ENCODE results near the gene IMMP2L. TPM values are rescaled to one million over a fixed set of nuclear protein-coding genes. Genes with fewer than 3 reads are reported as not detected.

Gene IMMP2L
- total and polyA plus RNA-seq, 4 donors = 7.3 to 21.1 (median 12.4) TPM

GRCh38 chr7:111103678-111104274 lies 458.5 kb downstream of the IMMP2L start:
- Histone ChIP-seq H3K4me3 (ENCODE audit: low read depth in 1 of 3, low read length in 3 of 3) (no peak overlapping the region), H3K9ac (ENCODE audit: low read depth in 1 of 2, low read length in 2 of 2) (no peak overlapping the region), H3K9me3 (ENCODE audit: control insufficient read depth in 4 of 4, low read length in 3 of 4) (no peaks in the 10 kb centered on the region), H3K27me3 (ENCODE audit: control insufficient read depth in 4 of 4, insufficient read depth in 4 of 4, low read length in 3 of 4) (no peaks in the 10 kb centered on the region), H3K4me1 (ENCODE audit: control insufficient read depth in 4 of 4, insufficient read depth in 4 of 4, low read length in 3 of 4) (peaks cover 0 to 16% (median 8%) of the 10 kb centered on the region in 4 donors), H3K36me3 (ENCODE audit: control insufficient read depth in 4 of 4, insufficient read depth in 3 of 4, low read depth in 1 of 4, low read length in 3 of 4) (no peaks in the 10 kb centered on the region), H3K27ac (ENCODE audit: low read depth in 1 of 2, low read length in 2 of 2) (no peak overlapping the region)
- no peak for DNase-seq (ENCODE audit: low spot score)
- no peak for TF ChIP-seq HNF4A (conservative IDR thresholded peaks at IDR 0.05)
- 96% methylated on average over 4 of the region's 4 CpGs for WGBS

GRCh38 chr7:111103136-111103535 lies 459.2 kb downstream of the IMMP2L start:
- WGBS = 73% methylated on average over 4 of the region's 4 CpGs
- no peaks in the 10 kb centered on the region for H3K27me3 ChIP-seq (ENCODE audit: control insufficient read depth in 4 of 4, insufficient read depth in 4 of 4, low read length in 3 of 4)
- H3K27ac ChIP-seq (ENCODE audit: low read depth in 1 of 2, low read length in 2 of 2) = no peak overlapping the region
- no peak for DNase-seq (ENCODE audit: low spot score)
- no peak overlapping the region for H3K9ac ChIP-seq (ENCODE audit: low read depth in 1 of 2, low read length in 2 of 2)
- H3K4me3 ChIP-seq (ENCODE audit: low read depth in 1 of 3, low read length in 3 of 3) = no peak overlapping the region
- H3K9me3 ChIP-seq (ENCODE audit: control insufficient read depth in 4 of 4, low read length in 3 of 4) = no peaks in the 10 kb centered on the region
- H3K36me3 ChIP-seq (ENCODE audit: control insufficient read depth in 4 of 4, insufficient read depth in 3 of 4, low read depth in 1 of 4, low read length in 3 of 4) = no peaks in the 10 kb centered on the region
- H3K4me1 ChIP-seq (ENCODE audit: control insufficient read depth in 4 of 4, insufficient read depth in 4 of 4, low read length in 3 of 4) = peaks cover 0 to 10% (median 6%) of the 10 kb centered on the region in 4 donors
- no peak for TF ChIP-seq YY1 (IDR thresholded peaks at IDR 0.05)
- TF ChIP-seq TAF1 (conservative IDR thresholded peaks at IDR 0.05) = no peak
- TF ChIP-seq GABPA (IDR thresholded peaks at IDR 0.05 in 1 of 2, conservative IDR thresholded peaks at IDR 0.05 in 1 of 2) = no peak
- TF ChIP-seq CTCF (IDR thresholded peaks at IDR 0.05; ENCODE audit: low read depth, low read length, missing input control) = no peak
- no peak for TF ChIP-seq EGR1 (IDR thresholded peaks at IDR 0.05; ENCODE audit: low read depth in 2 of 2)
- TF ChIP-seq SP1 (IDR thresholded peaks at IDR 0.05) = no peak
- TF ChIP-seq FOXA1 (IDR thresholded peaks at IDR 0.05) = no peak
- no peak for TF ChIP-seq REST (IDR thresholded peaks at IDR 0.05)

GRCh38 chr7:111101856-111102646 lies 460.2 kb downstream of the IMMP2L start:
- no peak overlapping the region for H3K27ac ChIP-seq (ENCODE audit: low read depth in 1 of 2, low read length in 2 of 2)
- WGBS = 99% methylated on average over 1 of the region's 1 CpG
- no peak for TF ChIP-seq CTCF (IDR thresholded peaks at IDR 0.05; ENCODE audit: low read depth, low read length, missing input control)
- TF ChIP-seq RXRA (IDR thresholded peaks at IDR 0.05) = no peak
- TF ChIP-seq FOXA2 (IDR thresholded peaks at IDR 0.05) = no peak
- TF ChIP-seq HNF4G (IDR thresholded peaks at IDR 0.05) = no peak
- no peak for TF ChIP-seq GABPA (IDR thresholded peaks at IDR 0.05 in 1 of 2, conservative IDR thresholded peaks at IDR 0.05 in 1 of 2)
- TF ChIP-seq NR2F2 (IDR thresholded peaks at IDR 0.05) = no peak
- no peak for TF ChIP-seq REST (IDR thresholded peaks at IDR 0.05)
- no peak for TF ChIP-seq FOXA1 (IDR thresholded peaks at IDR 0.05)

More at GRCh38 chr7:111101856-111102646, 460.2 kb downstream of the IMMP2L start:
- H3K36me3 ChIP-seq (ENCODE audit: control insufficient read depth in 4 of 4, insufficient read depth in 3 of 4, low read depth in 1 of 4, low read length in 3 of 4) = no peaks in the 10 kb centered on the region
- no peaks in the 10 kb centered on the region for H3K27me3 ChIP-seq (ENCODE audit: control insufficient read depth in 4 of 4, insufficient read depth in 4 of 4, low read length in 3 of 4)
- no peak overlapping the region for H3K9ac ChIP-seq (ENCODE audit: low read depth in 1 of 2, low read length in 2 of 2)
- H3K9me3 ChIP-seq (ENCODE audit: control insufficient read depth in 4 of 4, low read length in 3 of 4) = no peaks in the 10 kb centered on the region
- no peaks in the 10 kb centered on the region for H3K4me1 ChIP-seq (ENCODE audit: control insufficient read depth in 4 of 4, insufficient read depth in 4 of 4, low read length in 3 of 4)
- DNase-seq (ENCODE audit: low spot score) = no peak
- H3K4me3 ChIP-seq (ENCODE audit: low read depth in 1 of 3, low read length in 3 of 3) = no peak overlapping the region

Measured in liver (tissue), 9 donors.